NCI-H1048 (cell line): ENCODE results near the gene SF3B2.
A peak's percentile ranks its signal among the peaks of the same experiment; 100 is the strongest.
"Not testable (repeated sequence)": the region's sequence is repeated elsewhere in the genome, so short reads cannot be mapped to it uniquely, and the experiment has no call there.

ENCODE experiments used
- DNase-seq: peaks from one replicate; lab custom pipeline; 2025; lab: John Stamatoyannopoulos, UW

Gene SF3B2

DNA sequence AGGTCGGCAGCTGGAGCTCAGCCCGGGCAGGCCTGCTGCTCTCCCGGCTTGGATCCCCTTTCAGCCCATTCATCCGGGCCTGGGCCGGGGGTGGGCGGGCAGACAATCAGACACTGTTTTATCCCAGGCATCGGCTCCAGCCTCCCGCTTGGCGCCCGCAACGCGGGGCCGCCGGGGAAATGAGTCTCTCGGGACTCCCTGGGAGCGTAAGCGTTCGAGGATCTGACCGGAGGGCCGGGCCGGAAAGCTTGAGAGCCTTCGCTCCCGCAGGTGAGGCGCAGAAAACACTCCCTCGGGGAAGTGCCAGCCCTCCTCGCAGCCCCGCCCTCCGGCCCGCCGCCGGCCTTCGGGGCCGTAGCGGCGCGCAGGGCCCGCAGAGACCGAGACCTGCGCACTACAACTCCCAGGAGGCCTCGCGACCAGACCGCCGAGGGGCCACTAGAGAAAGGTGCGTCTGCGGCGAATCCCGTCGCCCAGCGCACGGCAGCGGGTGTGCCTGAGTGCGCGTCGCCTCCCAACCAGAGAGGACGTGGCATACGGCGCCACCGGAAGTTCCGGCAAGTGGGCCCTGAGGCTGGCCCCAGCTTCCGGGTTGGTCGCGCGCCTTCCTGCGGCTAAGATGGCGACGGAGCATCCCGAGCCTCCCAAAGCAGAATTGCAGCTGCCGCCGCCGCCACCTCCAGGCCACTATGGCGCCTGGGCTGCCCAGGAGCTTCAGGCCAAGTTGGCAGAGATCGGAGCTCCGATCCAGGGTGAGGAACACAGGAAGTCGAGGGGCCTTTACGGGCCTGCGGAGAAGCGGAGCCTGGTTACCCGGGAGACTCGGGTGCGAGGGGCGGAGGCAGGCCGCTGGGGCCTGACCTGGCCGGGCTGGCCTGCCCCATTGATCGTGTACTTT, at the start of gene SF3B2:
Gene SF3B2, plus strand, starts transcription at position 599 of the 898 bp plus-strand sequence. Its CDS starts 21 bp downstream, at position 620.
- peak; percentile 91 for DNase-seq

DNA sequence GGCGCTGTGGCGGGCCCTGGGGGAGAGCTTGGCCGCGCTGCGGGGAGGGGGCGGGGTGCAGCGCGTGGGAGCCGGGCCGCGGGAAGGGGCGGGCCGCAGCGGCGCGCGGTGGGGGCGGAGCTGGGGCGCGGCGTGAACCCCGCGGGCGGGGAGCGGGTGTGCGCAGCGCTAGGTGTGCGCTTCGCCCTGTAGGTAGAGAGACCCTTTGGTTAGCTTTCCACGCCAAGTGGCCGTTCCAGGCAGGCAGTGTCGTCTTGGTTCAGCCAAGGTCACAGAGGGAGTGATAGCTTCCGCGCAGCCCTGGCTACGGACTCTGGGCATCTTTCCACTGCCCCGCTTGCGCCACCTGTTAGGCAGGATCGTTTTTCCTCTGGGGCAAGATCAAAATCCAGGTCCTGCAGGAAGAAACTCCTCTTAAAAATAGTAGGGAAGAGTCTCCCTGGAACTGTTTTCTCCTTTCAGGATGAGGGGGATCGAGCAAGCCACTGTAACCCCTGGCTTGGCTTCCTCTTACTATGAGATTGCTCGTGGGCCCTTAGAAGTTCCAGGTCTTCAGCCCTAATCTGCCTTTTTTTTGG, 49.4 kb upstream of the SF3B2 start:
- DNase-seq: no peak

DNA sequence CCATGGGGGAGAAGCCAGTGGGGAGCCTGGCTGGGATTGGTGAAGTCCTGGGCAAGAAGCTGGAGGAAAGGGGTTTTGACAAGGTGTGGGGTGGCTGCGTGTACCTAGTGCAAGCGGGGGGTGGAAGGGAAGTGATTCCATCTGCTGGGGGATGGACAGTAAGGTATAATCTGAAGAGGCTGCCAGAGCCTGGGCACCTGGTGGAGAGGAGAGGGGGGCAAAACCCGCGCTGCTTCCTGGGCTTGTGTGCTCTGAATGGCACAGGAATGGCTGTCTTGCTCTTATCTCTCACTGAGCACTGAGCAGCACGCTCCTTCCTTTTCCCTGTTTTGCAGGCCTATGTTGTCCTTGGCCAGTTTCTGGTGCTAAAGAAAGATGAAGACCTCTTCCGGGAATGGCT, 48.9 kb upstream of the SF3B2 start:
- no peak for DNase-seq

DNA sequence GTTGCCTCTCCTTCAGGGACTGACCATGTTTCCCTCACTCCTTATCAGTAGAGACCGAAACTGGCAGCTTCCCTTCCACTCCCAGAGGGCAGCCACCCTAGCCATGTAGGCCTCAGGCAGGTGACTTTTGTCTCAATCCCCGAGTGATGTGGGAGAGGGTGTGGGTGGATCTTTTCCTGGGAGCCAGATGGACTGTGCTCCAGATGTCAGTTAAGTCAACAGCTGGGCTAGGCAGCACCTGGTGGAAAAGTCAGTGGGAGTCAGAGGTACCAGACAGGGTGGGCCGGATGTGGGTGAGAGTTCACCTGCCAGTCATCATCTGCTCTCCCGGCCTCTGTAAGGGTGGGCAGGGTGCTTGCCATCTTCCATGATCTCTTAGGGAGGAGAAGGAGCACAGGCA, 48.0 kb upstream of the SF3B2 start:
- no peak for DNase-seq

- DNase-seq: no peak
Measured at GRCh38 chr11:66006134-66006890, 45.9 kb upstream of the SF3B2 start.

- DNase-seq: no peak
Measured at GRCh38 chr11:66006891-66007176, 45.3 kb upstream of the SF3B2 start.

DNA sequence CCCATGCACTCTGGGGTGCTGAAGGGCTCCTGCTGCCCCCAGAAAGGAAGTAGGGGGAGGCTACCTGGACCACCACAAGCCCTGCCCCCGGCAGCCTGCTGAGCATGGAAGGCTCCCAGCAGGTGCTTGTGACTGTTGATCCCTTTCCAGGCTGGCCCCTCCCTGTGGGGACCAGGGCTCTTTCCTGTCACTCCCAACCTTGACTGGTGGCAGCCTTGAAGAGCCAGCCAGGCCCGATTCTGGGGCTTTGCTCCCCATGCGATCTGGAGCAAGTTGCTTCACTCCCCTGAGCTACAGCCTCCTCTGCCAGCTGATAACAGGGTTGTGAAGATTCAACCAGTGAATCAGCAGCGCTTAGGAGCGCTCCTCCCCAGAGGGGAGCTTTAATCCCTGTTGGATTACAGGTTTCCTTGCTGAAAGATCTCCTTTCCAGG, 44.9 kb upstream of the SF3B2 start:
- no peak for DNase-seq

DNA sequence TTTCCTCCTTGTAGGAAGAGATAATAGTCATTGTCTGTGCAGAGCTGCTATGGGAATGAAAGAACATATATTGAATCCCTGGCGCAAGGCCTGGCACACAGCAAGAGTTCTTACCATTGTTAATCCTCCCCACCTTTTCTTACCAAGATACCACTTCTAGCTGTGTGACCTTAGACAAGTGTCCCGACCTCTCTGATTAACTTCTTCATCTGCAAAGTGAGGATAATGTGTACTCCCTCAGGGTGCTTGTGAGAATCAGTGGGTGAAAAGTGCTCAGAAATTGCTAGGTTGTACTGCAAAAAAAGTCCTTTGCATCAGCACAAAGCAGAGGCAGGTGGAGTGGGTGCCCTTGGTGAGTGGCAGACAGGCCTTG, 44.1 kb upstream of the SF3B2 start:
- DNase-seq: no peak

- DNase-seq: no peak
Measured at GRCh38 chr11:66008468-66009101, 43.6 kb upstream of the SF3B2 start.

GRCh38 chr11:66010036-66010435, 42.1 kb upstream of the SF3B2 start:
- DNase-seq: not testable (repeated sequence)

DNA sequence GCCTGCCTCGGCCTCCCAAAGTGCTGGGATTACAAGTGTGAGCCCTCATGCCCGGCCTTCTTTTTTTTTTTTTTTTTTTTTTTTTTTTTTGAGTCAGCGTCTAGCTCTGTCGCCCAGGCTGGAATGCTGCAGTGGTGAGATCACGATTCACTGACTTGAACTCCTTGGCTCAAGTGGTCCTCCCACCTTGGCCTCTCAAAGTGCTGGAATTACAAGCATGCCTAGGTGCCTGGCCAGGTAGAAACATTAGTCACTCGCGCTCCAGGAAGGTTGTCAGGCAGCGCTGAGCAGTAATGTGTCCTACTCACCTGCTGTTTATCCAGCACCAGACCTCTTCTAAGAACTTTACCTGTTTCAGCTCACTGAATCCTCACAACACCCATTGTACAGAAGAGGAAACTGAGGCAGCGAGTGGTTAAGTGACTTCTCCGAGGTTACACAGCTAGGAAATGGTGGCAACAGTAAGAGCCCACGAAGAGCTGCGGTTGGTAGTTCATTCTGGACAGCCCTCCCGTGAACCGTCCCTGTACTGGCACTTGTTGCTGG, 40.9 kb upstream of the SF3B2 start:
- no peak for DNase-seq

GRCh38 chr11:66011785-66012303, 40.3 kb upstream of the SF3B2 start, which contains the start of gene CST6:
Gene CST6 (plus strand): TSS chr11:66012008. CDS start chr11:66012045, 37 bp downstream.
- no peak for DNase-seq

DNA sequence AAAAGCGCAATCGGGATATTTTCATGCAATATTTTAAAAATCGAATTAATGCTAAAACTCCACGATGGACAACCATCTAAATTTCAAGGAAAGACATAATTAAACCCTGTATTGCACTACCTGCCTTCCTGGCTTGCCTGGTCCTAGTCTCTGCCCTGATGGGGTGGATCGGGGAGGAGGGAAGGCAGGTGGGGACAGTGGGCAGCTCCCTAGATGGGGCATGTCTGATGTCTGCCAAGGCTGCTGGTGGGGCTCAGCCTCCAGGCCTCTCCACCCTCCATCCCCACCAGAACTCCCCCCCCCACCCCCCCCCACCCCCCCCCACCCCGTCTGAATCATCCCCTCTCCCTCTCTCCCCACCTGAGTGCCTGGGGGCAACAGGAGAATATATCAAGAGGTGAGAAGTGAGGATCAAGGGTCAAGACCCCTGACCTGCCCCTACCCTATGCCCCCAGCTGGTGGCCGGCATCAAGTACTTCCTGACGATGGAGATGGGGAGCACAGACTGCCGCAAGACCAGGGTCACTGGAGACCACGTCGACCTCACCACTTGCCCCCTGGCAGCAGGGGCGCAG, 39.7 kb upstream of the SF3B2 start:
- DNase-seq: no peak

DNA sequence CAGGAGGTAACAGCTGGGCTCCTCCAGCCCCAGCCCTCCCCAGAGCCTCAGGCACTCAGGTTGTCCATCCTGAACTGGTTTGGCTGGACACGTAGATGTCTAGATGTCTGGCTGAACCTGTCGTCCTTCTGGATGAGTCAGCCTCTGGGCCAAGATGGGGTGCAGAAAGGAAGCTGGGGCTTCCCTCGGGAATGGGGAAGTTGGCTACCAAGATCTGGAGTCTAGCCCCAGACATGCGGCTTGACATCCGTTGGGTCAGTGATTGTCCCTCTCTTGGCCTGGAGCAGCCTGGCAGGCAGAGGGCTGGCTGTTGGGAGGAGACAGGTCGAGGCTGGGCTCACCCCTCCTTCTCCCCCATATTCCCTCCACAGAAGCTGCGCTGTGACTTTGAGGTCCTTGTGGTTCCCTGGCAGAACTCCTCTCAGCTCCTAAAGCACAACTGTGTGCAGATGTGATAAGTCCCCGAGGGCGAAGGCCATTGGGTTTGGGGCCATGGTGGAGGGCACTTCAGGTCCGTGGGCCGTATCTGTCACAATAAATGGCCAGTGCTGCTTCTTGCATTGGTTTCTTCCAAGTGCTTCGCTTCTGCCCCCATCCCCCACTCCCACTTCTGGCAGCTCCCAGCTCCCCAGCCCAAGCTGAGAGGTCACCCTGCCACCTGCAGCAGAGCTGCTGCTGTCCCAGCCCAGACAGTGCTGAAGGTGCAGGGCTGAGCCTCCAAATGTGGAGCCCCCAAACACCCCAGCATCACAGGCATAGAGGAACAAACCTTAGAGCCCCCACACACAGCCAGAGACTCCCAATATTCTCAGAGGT, 39.0 kb upstream of the SF3B2 start:
- no peak for DNase-seq

GRCh38 chr11:66013762-66014100, 38.4 kb upstream of the SF3B2 start:
- no peak for DNase-seq

DNA sequence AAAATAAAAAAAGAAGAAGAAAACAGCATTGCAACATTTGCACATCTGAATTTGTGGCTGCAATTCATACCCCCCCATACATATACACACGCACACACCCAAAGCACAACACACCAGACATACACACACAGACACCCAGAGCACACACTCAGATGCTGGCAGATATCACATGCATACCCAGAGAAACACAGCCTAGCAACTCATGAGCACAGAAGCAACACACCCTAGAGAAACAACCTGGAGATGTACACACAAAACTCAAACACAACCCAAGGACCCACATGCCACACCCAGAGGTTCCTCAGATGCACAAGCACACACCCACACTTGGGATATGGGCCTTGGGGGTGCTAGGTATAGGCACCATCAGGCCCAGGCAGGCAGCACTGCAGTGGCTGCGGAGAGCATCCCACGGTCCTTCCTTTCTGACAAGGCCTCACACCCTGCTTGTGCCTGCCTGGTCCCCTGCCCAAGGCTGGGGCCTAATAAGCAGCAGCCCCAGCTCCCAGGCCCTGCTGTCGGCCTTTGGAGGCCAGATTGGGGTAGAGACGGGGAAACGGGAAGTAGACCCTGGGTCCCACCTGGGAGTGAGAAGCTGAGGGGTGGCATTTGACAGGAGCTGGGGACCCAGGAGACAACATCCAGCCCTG, 37.2 kb upstream of the SF3B2 start:
- DNase-seq: no peak

DNA sequence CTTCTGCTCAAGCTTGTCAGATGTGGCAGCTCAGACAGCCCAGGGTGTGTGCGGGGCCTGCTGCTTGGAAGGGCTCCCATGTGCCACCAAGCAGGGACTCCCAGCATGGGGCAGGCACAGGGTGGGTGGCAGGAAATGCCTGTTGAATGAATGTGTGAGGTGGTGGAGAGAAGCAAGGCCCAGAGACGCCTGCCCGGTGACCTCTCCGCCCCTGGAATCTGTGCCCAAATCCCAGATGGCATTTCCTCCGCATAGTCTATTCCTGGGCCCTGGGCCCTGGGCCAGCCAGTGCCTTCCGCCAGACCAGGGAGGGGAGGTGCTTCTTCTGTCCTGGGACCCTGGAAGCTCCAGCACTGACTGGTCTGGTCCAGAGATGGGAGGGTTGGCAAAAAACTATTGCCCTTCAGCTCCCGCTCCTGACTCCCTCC, 36.7 kb upstream of the SF3B2 start:
- DNase-seq: no peak

- DNase-seq: no peak
Measured at GRCh38 chr11:66015936-66016792, 36.0 kb upstream of the SF3B2 start.

- DNase-seq: no peak
Measured at GRCh38 chr11:66016793-66017177, 35.4 kb upstream of the SF3B2 start.
